CD4-positive, CD25-positive, alpha-beta regulatory T cell (primary cell): ENCODE measurements around the gene LRRC41. TPM values are rescaled to one million over a fixed set of nuclear protein-coding genes. Genes with fewer than 3 reads are reported as not detected.
A peak's percentile ranks its signal among the peaks of the same experiment; 100 is the strongest.
"Not testable (repeated sequence)": the region's sequence is repeated elsewhere in the genome, so short reads cannot be mapped to it uniquely, and the experiment has no call there.

Experiments
- ATAC-seq, 2 donors: fragments of 150-1000 bp; cut with Tn5 transposase; one replicate each; pipeline ENCODE4 v1.10.0; 2021; ENCODE audit warnings: low read depth in 2 of 2, moderate number of reproducible peaks in 2 of 2, moderate library complexity in 1 of 2
- DNase-seq, 3 donors: peaks; one replicate each; pipeline versions ENCODE4 v3.0.0 to v3.0.0-alpha.2; 2012 to 2022; ENCODE audit warnings: mixed read lengths in 1 of 3
- H3K27ac ChIP-seq: one replicate; pipeline ENCODE4 v1.7.0; 2013; ENCODE audit warnings: mild to moderate bottlenecking, low read length; ENCODE audit not compliant: insufficient read depth, poor library complexity, severe bottlenecking
- H3K27me3 ChIP-seq: one replicate; pipeline ENCODE4 v1.7.0; 2013; ENCODE audit warnings: low read length; ENCODE audit not compliant: control insufficient read depth, insufficient read depth
- H3K36me3 ChIP-seq: one replicate; pipeline ENCODE4 v1.7.0; 2013; ENCODE audit warnings: mild to moderate bottlenecking, low read length, moderate library complexity; ENCODE audit not compliant: control insufficient read depth, insufficient read depth
- H3K4me1 ChIP-seq: 2 replicates; pipeline ENCODE4 v1.7.0; 2013; ENCODE audit warnings: mild to moderate bottlenecking, low read length; ENCODE audit not compliant: insufficient read depth, control insufficient read depth, poor library complexity, severe bottlenecking
- H3K4me3 ChIP-seq: one replicate; pipeline ENCODE4 v1.7.0; 2013; ENCODE audit warnings: low read depth, mild to moderate bottlenecking, low read length, moderate library complexity
- H3K9me3 ChIP-seq, 2 experiments: 1 replicate in 1 of 2; 2 replicates in 1 of 2; pipeline ENCODE4 v1.7.0; 2013; ENCODE audit warnings: low read length in 2 of 2, mild to moderate bottlenecking in 1 of 2, moderate library complexity in 1 of 2; ENCODE audit not compliant: control insufficient read depth in 2 of 2
- H3K27ac Mint-ChIP-seq, 3 donors: one replicate each; pipeline ENCODE4 v1.8.0; 2020 to 2022; ENCODE audit warnings: mild to moderate bottlenecking in 3 of 3, mixed read lengths in 3 of 3, moderate library complexity in 2 of 3
- H3K27me3 Mint-ChIP-seq: one replicate; pipeline ENCODE4 v1.8.0; 2022; ENCODE audit warnings: mild to moderate bottlenecking, mixed read lengths
- H3K36me3 Mint-ChIP-seq: one replicate; pipeline ENCODE4 v1.8.0; 2020; ENCODE audit warnings: mixed read lengths
- H3K4me1 Mint-ChIP-seq, 4 donors: one replicate each; pipeline ENCODE4 v1.8.0; 2020 to 2022; ENCODE audit warnings: mixed read lengths in 4 of 4, mild to moderate bottlenecking in 1 of 4
- H3K4me3 Mint-ChIP-seq, 4 donors: one replicate each; pipeline ENCODE4 v1.8.0; 2020 to 2022; ENCODE audit warnings: mild to moderate bottlenecking in 4 of 4, mixed read lengths in 4 of 4, moderate library complexity in 3 of 4
- H3K9me3 Mint-ChIP-seq, 7 donors: one replicate each; pipeline ENCODE4 v1.8.0; 2020 to 2022; ENCODE audit warnings: mixed read lengths in 7 of 7, mild to moderate bottlenecking in 3 of 7, moderate library complexity in 2 of 7
- polyA plus RNA-seq, 4 donors: library from polyadenylated mRNA; unstranded; fragments of 300-500 nt; fragmentation: Illumina TruSeq; gene quantifications; one replicate each; pipeline ENCODE4 v1.2.3, GENCODE V29; 2021
- total RNA-seq: library from RNA; stranded (reverse); gene quantifications from one replicate; pipeline ENCODE4 v1.2.3, GENCODE V29; 2022

The LRRC41 gene
- total and polyA plus RNA-seq, 5 donors from 2014 or later: 35.0 to 51.3 (median 50.4) TPM

DNA sequence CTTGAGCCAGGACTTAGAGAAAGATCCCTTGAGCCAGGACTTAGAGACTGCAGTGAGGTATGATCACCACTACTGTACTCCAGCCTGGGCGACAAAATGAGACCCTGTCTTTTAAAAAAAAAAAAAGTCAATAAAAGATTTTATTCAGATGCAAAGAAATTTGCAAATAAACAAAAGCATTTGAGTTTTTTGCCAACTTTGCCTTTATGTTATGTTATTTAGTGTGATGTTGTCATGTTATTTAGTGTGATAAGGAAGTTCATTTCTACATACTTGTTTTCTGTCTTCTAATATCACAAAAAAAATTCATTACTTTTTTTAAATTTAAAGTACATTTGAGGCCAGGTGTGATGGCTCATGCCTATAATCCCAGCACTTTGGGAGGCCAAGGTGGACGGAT is 46.9 kb downstream of the LRRC41 start:
- Histone ChIP-seq H3K36me3 (no peaks in the 10 kb centered on the region), H3K9me3 (no peaks in the 10 kb centered on the region), H3K27me3 (no peaks in the 10 kb centered on the region), H3K27ac (no peak overlapping the region), H3K4me1 (no peaks in the 10 kb centered on the region), H3K4me3 (no peak overlapping the region)
- Mint-ChIP-seq H3K4me3 (no peak overlapping the region), H3K27me3 (no peaks in the 10 kb centered on the region), H3K4me1 (peaks cover 0 to 3% (median 0%) of the 10 kb centered on the region in 4 donors), H3K9me3 (no peaks in the 10 kb centered on the region), H3K27ac (no peak overlapping the region), H3K36me3 (peaks cover 14% of the 10 kb centered on the region)
- ATAC-seq (no peak), DNase-seq (no peak)

DNA sequence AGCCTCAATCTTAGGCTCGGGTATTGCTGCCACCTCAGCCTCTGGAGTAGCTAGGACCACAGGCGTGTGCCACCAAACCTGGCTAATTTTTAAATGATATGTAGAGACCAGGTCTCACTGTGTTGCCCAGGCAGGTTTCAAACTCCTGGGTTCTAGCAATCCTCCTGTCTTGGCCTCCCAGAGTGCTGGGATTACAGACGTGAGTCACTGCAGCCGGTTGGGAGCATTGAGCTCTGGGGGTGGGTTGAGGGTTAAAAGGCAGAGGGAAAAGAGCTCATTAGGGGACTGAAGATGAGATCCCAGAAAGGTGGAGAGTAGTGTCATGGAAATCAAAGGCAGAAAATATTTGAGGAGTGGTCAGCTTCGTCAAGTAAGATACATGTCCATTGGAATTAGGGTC is 48.7 kb downstream of the LRRC41 start:
- H3K4me1 ChIP-seq: no peaks in the 10 kb centered on the region
- H3K4me3 Mint-ChIP-seq: no peak overlapping the region
- H3K4me3 ChIP-seq: no peak overlapping the region
- DNase-seq (no peak), ATAC-seq (no peak)
- H3K27ac ChIP-seq: no peak overlapping the region
- peaks cover 0 to 3% (median 0%) of the 10 kb centered on the region in 4 donors for H3K4me1 Mint-ChIP-seq
- H3K36me3 Mint-ChIP-seq: peaks cover 6% of the 10 kb centered on the region
- no peaks in the 10 kb centered on the region for H3K27me3 Mint-ChIP-seq
- no peaks in the 10 kb centered on the region for H3K9me3 ChIP-seq
- no peaks in the 10 kb centered on the region for H3K9me3 Mint-ChIP-seq
- no peaks in the 10 kb centered on the region for H3K27me3 ChIP-seq
- H3K36me3 ChIP-seq: no peaks in the 10 kb centered on the region
- peak overlapping the region in 1 of 3 donors; percentile 4 for H3K27ac Mint-ChIP-seq

DNA sequence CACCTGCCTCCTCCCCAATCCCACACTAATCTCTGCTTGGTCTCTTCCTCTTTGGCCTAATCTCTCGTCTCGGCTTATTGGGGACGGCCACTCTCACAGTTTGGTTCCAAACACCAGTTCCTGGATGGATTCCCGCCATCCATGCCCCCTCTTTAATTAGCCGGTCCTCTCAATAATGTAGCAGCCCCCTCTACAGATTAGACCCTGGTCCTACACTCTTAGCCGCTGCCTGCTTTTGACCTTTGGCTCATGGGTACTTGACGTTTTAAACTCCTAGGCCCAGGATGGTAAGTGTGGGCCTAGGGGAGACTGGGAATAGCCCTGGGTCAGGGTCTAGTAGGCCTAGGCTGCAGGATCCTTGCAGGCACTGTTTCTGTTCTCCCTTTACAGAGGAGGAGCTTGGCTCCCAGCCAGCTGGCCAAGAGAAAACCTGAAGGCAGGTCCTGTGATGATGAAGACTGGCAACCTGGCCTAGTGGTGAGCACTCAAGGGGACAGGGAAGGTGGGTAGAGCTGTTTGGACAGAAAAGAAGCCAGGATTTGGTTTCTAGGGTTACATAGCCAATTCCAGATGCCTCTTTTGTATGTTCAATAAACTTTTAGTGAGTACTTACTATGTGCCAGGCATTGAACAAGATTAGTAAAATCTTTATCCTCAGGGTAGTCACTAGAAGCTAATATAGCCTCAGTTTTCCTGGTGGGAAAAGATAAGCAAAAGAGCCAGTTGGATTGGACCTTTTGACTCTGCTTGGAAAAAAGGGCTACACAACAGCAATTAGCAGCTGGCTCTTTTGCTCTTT is 55.1 kb downstream of the LRRC41 start:
- Histone ChIP-seq H3K27ac (peak overlapping the region; percentile 51), H3K36me3 (no peaks in the 10 kb centered on the region), H3K4me3 (no peak overlapping the region), H3K27me3 (no peaks in the 10 kb centered on the region), H3K9me3 (no peaks in the 10 kb centered on the region), H3K4me1 (peaks cover 17% of the 10 kb centered on the region)
- H3K27ac Mint-ChIP-seq: peak overlapping the region in 1 of 3 donors; percentile 89
- H3K4me1 Mint-ChIP-seq: peaks cover 0 to 23% (median 12%) of the 10 kb centered on the region in 4 donors
- H3K9me3 Mint-ChIP-seq: peaks cover 0 to 2% (median 0%) of the 10 kb centered on the region in 7 donors
- H3K27me3 Mint-ChIP-seq: no peaks in the 10 kb centered on the region
- DNase-seq: peak in 2 of 3 donors; percentile 10 to 38
- no peak for ATAC-seq
- H3K36me3 Mint-ChIP-seq: peaks cover 6% of the 10 kb centered on the region
- H3K4me3 Mint-ChIP-seq: peak overlapping the region; percentile 86 to 100 (median 94)

DNA sequence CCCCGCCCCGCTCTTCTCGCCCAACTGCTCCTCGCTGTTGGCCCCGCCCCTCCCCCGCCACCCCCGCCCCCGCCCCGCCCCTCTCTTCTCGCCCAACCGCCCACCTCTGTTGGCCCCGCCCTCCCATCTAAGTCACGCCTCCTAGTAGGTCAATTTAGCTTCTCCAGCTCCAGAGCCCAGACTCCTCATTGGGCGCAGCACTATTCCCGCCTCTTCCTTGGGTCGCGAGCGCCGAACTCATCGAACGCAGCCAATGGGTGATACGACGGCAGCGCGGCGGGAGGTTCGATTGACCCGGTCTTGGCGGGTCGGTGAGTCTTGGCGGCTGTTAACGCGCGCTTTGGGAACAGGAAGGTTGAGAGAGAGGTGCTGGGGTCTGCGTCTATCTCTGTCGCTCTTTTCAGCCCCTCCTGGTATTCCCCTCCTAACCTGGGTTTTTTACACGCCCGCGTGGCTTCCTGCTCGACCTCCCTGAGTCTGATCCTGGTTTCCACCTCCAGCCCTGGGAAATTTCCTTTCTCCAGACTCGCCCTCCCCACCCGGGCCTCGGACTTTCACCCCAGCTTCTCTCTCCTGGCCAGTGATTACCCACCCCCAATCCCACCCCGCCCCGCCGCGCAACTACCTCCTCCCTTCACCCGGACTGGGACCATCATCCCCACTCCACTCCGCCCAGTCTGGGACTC is 55.8 kb downstream of the LRRC41 start, which contains the start of gene RAD54L:
Gene RAD54L (plus strand): TSS at position 328 of the 686 bp plus-strand sequence. CDS start 643 bp downstream, outside the sequence.
- no peaks in the 10 kb centered on the region for H3K9me3 ChIP-seq
- Mint-ChIP-seq H3K27me3 (no peaks in the 10 kb centered on the region), H3K9me3 (peaks cover 0 to 2% (median 0%) of the 10 kb centered on the region in 7 donors), H3K36me3 (peaks cover 4% of the 10 kb centered on the region), H3K27ac (peak within 1 kb of the TSS; percentile 76 to 94 (median 89)), H3K4me3 (peak within 1 kb of the TSS; percentile 86 to 100 (median 94)), H3K4me1 (peaks cover 0 to 23% (median 12%) of the 10 kb centered on the region in 4 donors)
- no peaks in the 10 kb centered on the region for H3K27me3 ChIP-seq
- peak within 1 kb of the TSS; percentile 87 for H3K4me3 ChIP-seq
- no peaks in the 10 kb centered on the region for H3K36me3 ChIP-seq
- DNase-seq (peak; percentile 94 to 98 (median 96)), ATAC-seq (peak; percentile 96 to 98)
- H3K4me1 ChIP-seq: peaks cover 17% of the 10 kb centered on the region
- H3K27ac ChIP-seq: peak within 1 kb of the TSS; percentile 55

DNA sequence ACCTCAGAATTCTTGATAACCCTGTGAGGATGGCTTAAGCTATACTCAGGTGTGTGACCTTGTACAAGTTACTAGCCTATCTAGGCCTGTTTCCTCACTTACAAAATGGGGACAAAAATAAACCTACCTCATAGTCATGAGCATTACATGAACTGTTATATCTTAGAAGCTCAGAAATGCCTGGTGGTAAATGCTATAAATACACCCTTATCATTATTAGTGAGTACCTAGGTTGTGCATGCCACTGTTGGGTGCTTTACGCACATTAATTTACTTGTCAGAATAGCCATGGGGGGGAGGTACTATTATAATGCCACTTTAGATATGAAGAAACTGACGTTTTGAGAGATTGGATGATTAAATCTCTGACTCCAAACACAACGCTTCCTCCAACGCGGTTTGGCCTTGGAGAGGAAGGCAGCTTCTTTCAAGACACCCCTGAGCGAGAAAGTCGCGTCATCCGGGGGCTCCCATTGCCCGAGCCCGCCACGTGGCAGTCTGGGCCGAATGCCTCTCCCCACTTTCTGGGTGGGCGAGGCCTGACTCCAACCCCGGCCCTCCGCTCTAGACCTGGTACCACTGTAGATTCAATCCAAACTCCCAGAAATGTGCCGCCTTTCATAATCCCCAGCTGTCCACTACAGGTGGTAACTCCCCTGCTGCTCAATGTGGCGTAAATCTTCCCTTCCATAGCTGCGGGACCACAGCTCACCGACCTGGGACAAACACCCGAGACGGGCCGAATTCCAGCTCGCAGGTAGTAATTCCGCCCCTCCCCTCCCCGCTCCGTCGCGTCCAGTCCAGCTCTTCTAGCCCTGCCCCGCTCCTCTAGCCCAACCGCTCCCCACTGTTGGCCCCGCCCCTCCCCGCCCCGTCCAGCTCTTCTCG is 56.6 kb downstream of the LRRC41 start:
- H3K27ac ChIP-seq: peak overlapping the region; percentile 55
- peak overlapping the region; percentile 76 to 94 (median 89) for H3K27ac Mint-ChIP-seq
- no peaks in the 10 kb centered on the region for H3K9me3 ChIP-seq
- H3K36me3 Mint-ChIP-seq: no peaks in the 10 kb centered on the region
- ATAC-seq: peak in 1 of 2 donors; percentile 1
- H3K4me3 Mint-ChIP-seq: peak overlapping the region; percentile 86 to 94 (median 93)
- no peaks in the 10 kb centered on the region for H3K27me3 Mint-ChIP-seq
- peaks cover 0 to 23% (median 12%) of the 10 kb centered on the region in 4 donors for H3K4me1 Mint-ChIP-seq
- H3K9me3 Mint-ChIP-seq: peaks cover 0 to 2% (median 0%) of the 10 kb centered on the region in 7 donors
- peak overlapping the region; percentile 83 for H3K4me3 ChIP-seq
- peak in 2 of 3 donors; percentile 48 to 63 for DNase-seq
- no peaks in the 10 kb centered on the region for H3K36me3 ChIP-seq
- H3K27me3 ChIP-seq: no peaks in the 10 kb centered on the region
- H3K4me1 ChIP-seq: peaks cover 17% of the 10 kb centered on the region

DNA sequence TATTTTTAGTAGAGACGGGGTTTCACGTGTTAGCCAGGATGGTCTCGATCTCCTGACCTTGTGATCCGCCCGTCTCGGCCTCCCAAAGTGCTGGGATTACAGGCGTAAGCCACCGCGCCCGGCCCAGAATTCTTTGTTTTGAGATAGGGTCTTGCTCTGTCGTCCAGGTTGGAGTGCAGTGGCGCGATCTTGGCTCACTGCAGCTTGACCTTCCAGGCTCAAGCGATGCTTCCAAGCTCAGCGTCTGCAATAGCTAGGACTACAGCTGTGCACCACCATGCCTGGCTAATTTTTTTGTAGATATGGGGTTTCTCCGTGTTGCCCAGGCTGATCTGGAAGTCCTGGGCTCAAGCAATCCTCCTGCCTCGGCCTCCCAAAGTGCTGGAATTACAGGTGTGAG is 57.3 kb downstream of the LRRC41 start:
- H3K9me3 ChIP-seq, H3K27me3 ChIP-seq, H3K36me3 Mint-ChIP-seq, H3K9me3 Mint-ChIP-seq, H3K36me3 ChIP-seq, H3K27me3 Mint-ChIP-seq, DNase-seq, ATAC-seq, H3K27ac ChIP-seq: not testable (repeated sequence)
- Mint-ChIP-seq H3K4me3 (peak overlapping the region in 3 of 4 donors; percentile 86 to 93 (median 93)), H3K4me1 (peaks cover 0 to 23% (median 12%) of the 10 kb centered on the region in 4 donors), H3K27ac (peak overlapping the region in 1 of 3 donors; percentile 94)
- peak overlapping the region; percentile 83 for H3K4me3 ChIP-seq
- peaks cover 17% of the 10 kb centered on the region for H3K4me1 ChIP-seq
